Glutamatergic neuron (in vitro differentiated cells): ENCODE data around the gene COMMD10. TPM values are rescaled to one million over a fixed set of nuclear protein-coding genes. Genes with fewer than 3 reads are reported as not detected.

Experiments
- DNase-seq: peaks from one replicate; pipeline ENCODE4 v3.0.0; 2022
- H3K27ac Mint-ChIP-seq: one replicate; pipeline ENCODE4 v1.8.0; 2020; ENCODE audit warnings: mild to moderate bottlenecking, mixed read lengths, inconsistent platforms; ENCODE audit not compliant: unreplicated experiment
- H3K27me3 Mint-ChIP-seq: one replicate; pipeline ENCODE4 v1.8.0; 2020; ENCODE audit warnings: mild to moderate bottlenecking, moderate library complexity, mixed read lengths, inconsistent platforms; ENCODE audit not compliant: unreplicated experiment
- H3K36me3 Mint-ChIP-seq: one replicate; pipeline ENCODE4 v1.8.0; 2020; ENCODE audit warnings: mild to moderate bottlenecking, mixed read lengths, inconsistent platforms; ENCODE audit not compliant: unreplicated experiment
- H3K4me1 Mint-ChIP-seq: one replicate; pipeline ENCODE4 v1.8.0; 2020; ENCODE audit warnings: mild to moderate bottlenecking, low read depth, mixed read lengths, inconsistent platforms; ENCODE audit not compliant: unreplicated experiment
- H3K4me3 Mint-ChIP-seq: one replicate; pipeline ENCODE4 v1.8.0; 2020; ENCODE audit warnings: mild to moderate bottlenecking, mixed read lengths, inconsistent platforms; ENCODE audit not compliant: unreplicated experiment
- H3K9me3 Mint-ChIP-seq: one replicate; pipeline ENCODE4 v1.8.0; 2020; ENCODE audit warnings: mild to moderate bottlenecking, moderate library complexity, mixed read lengths, inconsistent platforms; ENCODE audit not compliant: unreplicated experiment
- total RNA-seq: library from RNA; stranded (reverse); fragmentation: NEBNext Ultra II Directional; extraction: Animal tissue kit (Norgen Biotek cat#: 25700); gene quantifications from one replicate; pipeline ENCODE4 v1.2.1, GENCODE V29; 2021; ENCODE audit not compliant: unreplicated experiment
- TF ChIP-seq, protein P1 (sequence below): fragments of 200-600 bp; sonication (generic); IDR thresholded peaks from one replicate; pipeline ENCODE4 v1.5.0; 2021; ENCODE audit not compliant: partially characterized antibody, unreplicated experiment

Gene COMMD10
- total RNA-seq, 1 donor from 2014 or later: 22.9 TPM

DNA sequence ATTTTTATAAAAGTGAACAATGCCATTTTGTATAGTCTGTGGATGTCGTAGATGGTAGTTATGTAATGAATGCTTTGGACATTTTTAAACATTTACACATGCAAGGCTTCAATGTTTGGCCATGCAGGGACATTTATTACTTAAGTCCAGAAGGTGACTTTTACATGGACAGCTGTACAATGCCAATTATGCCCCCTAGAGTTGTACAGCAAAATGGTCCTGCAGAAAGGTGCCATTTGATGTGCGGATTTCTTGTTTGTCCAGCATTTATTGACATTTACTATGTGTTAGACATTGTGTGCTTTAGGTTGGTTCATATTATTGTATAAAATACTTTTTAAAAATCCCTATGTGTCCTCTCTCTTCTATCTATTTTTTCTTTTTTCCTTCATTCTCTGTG, 22.5 kb upstream of the COMMD10 start:
- no peak for DNase-seq
- Mint-ChIP-seq H3K36me3 (no peaks in the 10 kb centered on the region), H3K27ac (no peak overlapping the region), H3K4me1 (peaks cover 2% of the 10 kb centered on the region), H3K27me3 (no peaks in the 10 kb centered on the region), H3K4me3 (no peak overlapping the region), H3K9me3 (no peaks in the 10 kb centered on the region)
- TF ChIP-seq, protein P1, sequence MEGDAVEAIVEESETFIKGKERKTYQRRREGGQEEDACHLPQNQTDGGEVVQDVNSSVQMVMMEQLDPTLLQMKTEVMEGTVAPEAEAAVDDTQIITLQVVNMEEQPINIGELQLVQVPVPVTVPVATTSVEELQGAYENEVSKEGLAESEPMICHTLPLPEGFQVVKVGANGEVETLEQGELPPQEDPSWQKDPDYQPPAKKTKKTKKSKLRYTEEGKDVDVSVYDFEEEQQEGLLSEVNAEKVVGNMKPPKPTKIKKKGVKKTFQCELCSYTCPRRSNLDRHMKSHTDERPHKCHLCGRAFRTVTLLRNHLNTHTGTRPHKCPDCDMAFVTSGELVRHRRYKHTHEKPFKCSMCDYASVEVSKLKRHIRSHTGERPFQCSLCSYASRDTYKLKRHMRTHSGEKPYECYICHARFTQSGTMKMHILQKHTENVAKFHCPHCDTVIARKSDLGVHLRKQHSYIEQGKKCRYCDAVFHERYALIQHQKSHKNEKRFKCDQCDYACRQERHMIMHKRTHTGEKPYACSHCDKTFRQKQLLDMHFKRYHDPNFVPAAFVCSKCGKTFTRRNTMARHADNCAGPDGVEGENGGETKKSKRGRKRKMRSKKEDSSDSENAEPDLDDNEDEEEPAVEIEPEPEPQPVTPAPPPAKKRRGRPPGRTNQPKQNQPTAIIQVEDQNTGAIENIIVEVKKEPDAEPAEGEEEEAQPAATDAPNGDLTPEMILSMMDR: peak; percentile 9

- no peak overlapping the region for H3K27ac Mint-ChIP-seq
- H3K27me3 Mint-ChIP-seq: no peaks in the 10 kb centered on the region
- H3K9me3 Mint-ChIP-seq: peaks cover 2% of the 10 kb centered on the region
- TF ChIP-seq, protein P1: no peak
- DNase-seq: no peak
- H3K36me3 Mint-ChIP-seq: no peaks in the 10 kb centered on the region
- peaks cover 2% of the 10 kb centered on the region for H3K4me1 Mint-ChIP-seq
- no peak overlapping the region for H3K4me3 Mint-ChIP-seq
Observed at GRCh38 chr5:116063950-116064349, 20.9 kb upstream of the COMMD10 start.

GRCh38 chr5:116068028-116068632, 16.7 kb upstream of the COMMD10 start:
- no peak overlapping the region for H3K27ac Mint-ChIP-seq
- TF ChIP-seq, protein P1: peak; percentile 87
- no peaks in the 10 kb centered on the region for H3K4me1 Mint-ChIP-seq
- no peak for DNase-seq
- H3K36me3 Mint-ChIP-seq: no peaks in the 10 kb centered on the region
- H3K4me3 Mint-ChIP-seq: no peak overlapping the region
- peaks cover 2% of the 10 kb centered on the region for H3K9me3 Mint-ChIP-seq
- no peaks in the 10 kb centered on the region for H3K27me3 Mint-ChIP-seq

DNA sequence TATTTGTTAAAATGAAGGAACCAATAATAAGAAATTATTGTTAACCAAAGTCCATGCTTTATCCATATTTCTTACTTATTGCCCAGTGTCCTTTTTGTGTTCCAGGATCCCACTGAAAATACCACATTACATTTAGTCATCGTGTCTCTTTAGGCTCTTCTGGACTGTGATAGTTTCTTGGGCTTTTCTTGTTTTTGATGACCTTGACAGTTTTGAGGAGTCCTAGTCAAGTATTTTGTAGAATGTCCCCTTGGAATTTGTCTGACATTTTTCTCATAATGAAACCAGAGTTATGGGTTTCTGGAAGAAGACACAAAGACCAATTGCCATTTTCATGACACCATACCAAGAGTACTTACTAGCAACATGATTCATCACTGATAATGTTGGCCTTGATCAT, 13.6 kb upstream of the COMMD10 start:
- Mint-ChIP-seq H3K4me3 (no peak overlapping the region), H3K27me3 (no peaks in the 10 kb centered on the region), H3K27ac (no peak overlapping the region), H3K36me3 (no peaks in the 10 kb centered on the region), H3K4me1 (no peaks in the 10 kb centered on the region), H3K9me3 (peaks cover 4% of the 10 kb centered on the region)
- no peak for DNase-seq
- TF ChIP-seq, protein P1: no peak

DNA sequence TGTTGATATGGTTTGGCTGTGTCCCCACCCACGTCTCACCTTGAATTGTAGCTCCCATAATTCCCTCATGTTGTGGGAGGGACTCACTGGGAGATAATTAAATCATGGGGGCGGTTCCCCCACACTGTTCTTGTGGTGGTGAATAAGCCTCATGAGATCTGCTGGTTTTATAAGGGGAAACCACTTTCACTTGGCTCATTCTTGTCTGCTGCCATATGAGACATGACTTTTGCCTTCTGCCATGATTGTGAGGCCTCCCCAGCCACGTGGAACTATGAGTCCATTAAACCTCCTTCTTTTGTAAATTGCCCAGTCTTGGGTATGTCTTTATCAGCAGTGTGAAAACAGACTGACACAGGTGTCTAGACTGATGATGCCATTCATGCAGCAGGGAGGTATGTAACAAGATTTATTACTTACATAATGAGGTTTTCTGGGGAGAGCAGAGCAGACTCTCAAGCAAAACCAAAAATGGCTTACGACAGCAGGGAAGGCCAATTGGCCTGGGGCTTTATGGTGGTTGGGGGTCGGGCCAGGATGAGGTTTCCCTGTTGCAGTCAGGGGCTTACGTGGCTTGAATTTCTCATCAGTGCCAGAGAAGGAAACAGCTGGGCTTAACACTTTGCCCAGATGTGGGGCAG, 9.5 kb upstream of the COMMD10 start:
- DNase-seq: no peak
- no peak overlapping the region for H3K4me3 Mint-ChIP-seq
- no peaks in the 10 kb centered on the region for H3K4me1 Mint-ChIP-seq
- H3K27me3 Mint-ChIP-seq: no peaks in the 10 kb centered on the region
- no peaks in the 10 kb centered on the region for H3K36me3 Mint-ChIP-seq
- peaks cover 1% of the 10 kb centered on the region for H3K9me3 Mint-ChIP-seq
- H3K27ac Mint-ChIP-seq: no peak overlapping the region
- TF ChIP-seq, protein P1: no peak
